Measurements from ENCODE around the gene COG5. TPM values are rescaled to one million over a fixed set of nuclear protein-coding genes. Genes with fewer than 3 reads are reported as not detected.

The COG5 gene
- total RNA-seq, 1 donor from 2014 or later = 37.1 TPM

- Histone ChIP-seq H3K4me3 (ENCODE audit: low read depth, low read length) (no peak overlapping the region), H3K36me3 (ENCODE audit: control insufficient read depth, insufficient read depth, low read length) (no peaks in the 10 kb centered on the region), H3K27me3 (ENCODE audit: control insufficient read depth, insufficient read depth, low read length) (no peaks in the 10 kb centered on the region)
- TF ChIP-seq, protein P1, sequence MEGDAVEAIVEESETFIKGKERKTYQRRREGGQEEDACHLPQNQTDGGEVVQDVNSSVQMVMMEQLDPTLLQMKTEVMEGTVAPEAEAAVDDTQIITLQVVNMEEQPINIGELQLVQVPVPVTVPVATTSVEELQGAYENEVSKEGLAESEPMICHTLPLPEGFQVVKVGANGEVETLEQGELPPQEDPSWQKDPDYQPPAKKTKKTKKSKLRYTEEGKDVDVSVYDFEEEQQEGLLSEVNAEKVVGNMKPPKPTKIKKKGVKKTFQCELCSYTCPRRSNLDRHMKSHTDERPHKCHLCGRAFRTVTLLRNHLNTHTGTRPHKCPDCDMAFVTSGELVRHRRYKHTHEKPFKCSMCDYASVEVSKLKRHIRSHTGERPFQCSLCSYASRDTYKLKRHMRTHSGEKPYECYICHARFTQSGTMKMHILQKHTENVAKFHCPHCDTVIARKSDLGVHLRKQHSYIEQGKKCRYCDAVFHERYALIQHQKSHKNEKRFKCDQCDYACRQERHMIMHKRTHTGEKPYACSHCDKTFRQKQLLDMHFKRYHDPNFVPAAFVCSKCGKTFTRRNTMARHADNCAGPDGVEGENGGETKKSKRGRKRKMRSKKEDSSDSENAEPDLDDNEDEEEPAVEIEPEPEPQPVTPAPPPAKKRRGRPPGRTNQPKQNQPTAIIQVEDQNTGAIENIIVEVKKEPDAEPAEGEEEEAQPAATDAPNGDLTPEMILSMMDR (IDR thresholded peaks at IDR 0.05; ENCODE audit: insufficient read depth, low read length, poor library complexity, severe bottlenecking) = no peak
- DNase-seq (ENCODE audit: low read depth) = no peak
Observed at GRCh38 chr7:107234436-107234835, 329.3 kb downstream of the COG5 start.

- DNase-seq (ENCODE audit: low read depth) = no peak
- no peak overlapping the region for H3K4me3 ChIP-seq (ENCODE audit: low read depth, low read length)
- no peaks in the 10 kb centered on the region for H3K36me3 ChIP-seq (ENCODE audit: control insufficient read depth, insufficient read depth, low read length)
- TF ChIP-seq, protein P1 (IDR thresholded peaks at IDR 0.05; ENCODE audit: insufficient read depth, low read length, poor library complexity, severe bottlenecking) = no peak
- no peaks in the 10 kb centered on the region for H3K27me3 ChIP-seq (ENCODE audit: control insufficient read depth, insufficient read depth, low read length)
Observed at GRCh38 chr7:107233981-107234380, 329.7 kb downstream of the COG5 start.

- DNase-seq (ENCODE audit: low read depth) = no peak
- TF ChIP-seq, protein P1 (IDR thresholded peaks at IDR 0.05; ENCODE audit: insufficient read depth, low read length, poor library complexity, severe bottlenecking) = peak; percentile 4
- Histone ChIP-seq H3K4me3 (ENCODE audit: low read depth, low read length) (no peak overlapping the region), H3K36me3 (ENCODE audit: control insufficient read depth, insufficient read depth, low read length) (no peaks in the 10 kb centered on the region), H3K27me3 (ENCODE audit: control insufficient read depth, insufficient read depth, low read length) (no peaks in the 10 kb centered on the region)
Observed at GRCh38 chr7:107233174-107233573, 330.5 kb downstream of the COG5 start.

DNA sequence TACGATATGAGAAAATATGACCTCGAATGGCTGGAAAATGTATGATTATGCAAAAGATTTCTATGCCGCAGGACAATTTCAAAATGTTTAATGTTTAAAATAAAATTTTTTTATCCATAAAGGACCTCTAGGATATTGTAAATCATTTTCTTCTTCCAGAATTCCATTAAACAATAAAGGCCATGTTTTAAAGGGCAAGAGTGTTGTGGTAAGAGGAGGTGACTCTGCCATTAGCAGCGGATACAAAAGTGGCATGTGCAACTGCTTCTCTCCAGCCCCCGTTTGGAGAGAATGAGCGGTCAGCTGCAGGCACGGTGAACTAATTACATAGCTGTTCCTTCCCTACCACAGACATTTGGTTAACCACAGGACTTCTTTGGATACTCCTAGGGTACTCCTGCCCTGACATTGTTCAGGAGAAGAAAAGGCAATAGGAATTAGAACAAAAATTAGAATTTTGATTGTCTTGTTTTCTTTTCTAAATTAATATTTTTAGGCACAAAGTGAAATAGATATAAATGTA, 331.1 kb downstream of the COG5 start:
- Histone ChIP-seq H3K36me3 (ENCODE audit: control insufficient read depth, insufficient read depth, low read length) (no peaks in the 10 kb centered on the region), H3K27me3 (ENCODE audit: control insufficient read depth, insufficient read depth, low read length) (no peaks in the 10 kb centered on the region), H3K4me3 (ENCODE audit: low read depth, low read length) (no peak overlapping the region)
- TF ChIP-seq, protein P1 (IDR thresholded peaks at IDR 0.05; ENCODE audit: insufficient read depth, low read length, poor library complexity, severe bottlenecking) = no peak
- DNase-seq (ENCODE audit: low read depth) = peak; percentile 25

- TF ChIP-seq, protein P1 (IDR thresholded peaks at IDR 0.05; ENCODE audit: insufficient read depth, low read length, poor library complexity, severe bottlenecking) = no peak
- Histone ChIP-seq H3K4me3 (ENCODE audit: low read depth, low read length) (no peak overlapping the region), H3K36me3 (ENCODE audit: control insufficient read depth, insufficient read depth, low read length) (no peaks in the 10 kb centered on the region), H3K27me3 (ENCODE audit: control insufficient read depth, insufficient read depth, low read length) (no peaks in the 10 kb centered on the region)
- DNase-seq (ENCODE audit: low read depth) = no peak
Observed at GRCh38 chr7:107230334-107230733, 333.4 kb downstream of the COG5 start.

DNA sequence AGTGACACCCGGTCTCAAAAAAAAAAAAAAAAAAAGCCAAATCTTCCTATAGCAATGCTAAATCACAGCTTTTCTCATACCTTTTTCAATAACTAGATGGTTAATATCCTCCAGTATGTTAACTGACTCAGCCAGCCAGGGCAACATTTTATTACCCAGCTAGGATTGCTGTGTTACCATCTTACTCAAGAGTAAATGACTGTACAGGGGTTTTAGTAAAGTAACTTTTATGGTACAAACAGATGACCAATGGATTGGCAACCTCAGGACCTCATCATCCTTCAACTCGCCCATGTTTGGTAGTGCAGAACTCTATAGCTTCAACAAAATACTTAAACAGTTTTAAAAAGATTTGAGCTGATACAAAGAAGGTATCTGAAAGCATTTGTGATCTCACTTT, 335.4 kb downstream of the COG5 start:
- no peaks in the 10 kb centered on the region for H3K27me3 ChIP-seq (ENCODE audit: control insufficient read depth, insufficient read depth, low read length)
- no peak overlapping the region for H3K4me3 ChIP-seq (ENCODE audit: low read depth, low read length)
- no peaks in the 10 kb centered on the region for H3K36me3 ChIP-seq (ENCODE audit: control insufficient read depth, insufficient read depth, low read length)
- TF ChIP-seq, protein P1 (IDR thresholded peaks at IDR 0.05; ENCODE audit: insufficient read depth, low read length, poor library complexity, severe bottlenecking) = no peak
- DNase-seq (ENCODE audit: low read depth) = no peak

Measured in kidney epithelial cell (primary cell).